ENCODE results near the gene ZZZ3.

Gene ZZZ3

DNA sequence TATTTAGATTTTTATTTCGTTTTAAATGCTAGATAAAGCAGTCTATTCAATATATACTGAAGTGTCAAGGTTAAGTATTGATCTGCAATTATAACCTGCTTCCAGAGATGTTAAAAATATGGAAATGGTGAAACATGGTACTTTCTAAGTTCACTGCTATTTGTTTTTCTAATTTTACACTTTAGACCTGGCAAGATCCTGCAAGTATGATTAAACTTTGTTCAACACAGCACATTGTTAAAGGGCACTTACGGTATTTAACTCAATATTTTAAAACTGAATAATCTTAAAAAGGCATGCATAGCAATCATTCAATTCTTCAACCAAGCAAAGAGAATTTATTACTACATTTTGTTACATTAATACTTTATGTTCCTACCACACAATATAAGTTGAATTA, 35.7 kb upstream of the ZZZ3 start:
- no peak overlapping the region for H3K4me2 ChIP-seq (ENCODE audit: low read depth, low read length, poor library complexity, severe bottlenecking)
- H3F3A ChIP-seq (ENCODE audit: low read depth): no peaks in the 10 kb centered on the region
- no peaks in the 10 kb centered on the region for H3K27me3 ChIP-seq (ENCODE audit: insufficient read depth, low read length, poor library complexity, severe bottlenecking)
- no peaks in the 10 kb centered on the region for H3K79me2 ChIP-seq (ENCODE audit: insufficient read depth, low read length)
- no peak overlapping the region for H3K4me3 ChIP-seq (ENCODE audit: low read length, poor library complexity, severe bottlenecking)
- H3K9me2 ChIP-seq (replicated peaks; ENCODE audit: low read depth, low read length): no peaks in the 10 kb centered on the region
- H3K9ac ChIP-seq (ENCODE audit: low read depth, low read length, poor library complexity, severe bottlenecking): no peak overlapping the region
- no peaks in the 10 kb centered on the region for H3K9me3 ChIP-seq (ENCODE audit: insufficient read depth, low read depth, low read length)
- TF ChIP-seq, protein P1, sequence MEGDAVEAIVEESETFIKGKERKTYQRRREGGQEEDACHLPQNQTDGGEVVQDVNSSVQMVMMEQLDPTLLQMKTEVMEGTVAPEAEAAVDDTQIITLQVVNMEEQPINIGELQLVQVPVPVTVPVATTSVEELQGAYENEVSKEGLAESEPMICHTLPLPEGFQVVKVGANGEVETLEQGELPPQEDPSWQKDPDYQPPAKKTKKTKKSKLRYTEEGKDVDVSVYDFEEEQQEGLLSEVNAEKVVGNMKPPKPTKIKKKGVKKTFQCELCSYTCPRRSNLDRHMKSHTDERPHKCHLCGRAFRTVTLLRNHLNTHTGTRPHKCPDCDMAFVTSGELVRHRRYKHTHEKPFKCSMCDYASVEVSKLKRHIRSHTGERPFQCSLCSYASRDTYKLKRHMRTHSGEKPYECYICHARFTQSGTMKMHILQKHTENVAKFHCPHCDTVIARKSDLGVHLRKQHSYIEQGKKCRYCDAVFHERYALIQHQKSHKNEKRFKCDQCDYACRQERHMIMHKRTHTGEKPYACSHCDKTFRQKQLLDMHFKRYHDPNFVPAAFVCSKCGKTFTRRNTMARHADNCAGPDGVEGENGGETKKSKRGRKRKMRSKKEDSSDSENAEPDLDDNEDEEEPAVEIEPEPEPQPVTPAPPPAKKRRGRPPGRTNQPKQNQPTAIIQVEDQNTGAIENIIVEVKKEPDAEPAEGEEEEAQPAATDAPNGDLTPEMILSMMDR (conservative IDR thresholded peaks at IDR 0.05; ENCODE audit: low read length): no peak
- TF ChIP-seq EZH2phosphoT487 (IDR thresholded peaks at IDR 0.05; ENCODE audit: borderline replicate concordance): no peak
- no peak overlapping the region for H2AFZ ChIP-seq (ENCODE audit: low read length)
- no peaks in the 10 kb centered on the region for H4K20me1 ChIP-seq (ENCODE audit: insufficient read depth, low read length, poor library complexity, severe bottlenecking)
- no peaks in the 10 kb centered on the region for H3K4me1 ChIP-seq (ENCODE audit: insufficient read depth, low read length, poor library complexity, severe bottlenecking)
- H3K36me3 ChIP-seq (ENCODE audit: insufficient read depth, low read length): peaks cover 80% of the 10 kb centered on the region; the same call in 1 of the 2 replicates

DNA sequence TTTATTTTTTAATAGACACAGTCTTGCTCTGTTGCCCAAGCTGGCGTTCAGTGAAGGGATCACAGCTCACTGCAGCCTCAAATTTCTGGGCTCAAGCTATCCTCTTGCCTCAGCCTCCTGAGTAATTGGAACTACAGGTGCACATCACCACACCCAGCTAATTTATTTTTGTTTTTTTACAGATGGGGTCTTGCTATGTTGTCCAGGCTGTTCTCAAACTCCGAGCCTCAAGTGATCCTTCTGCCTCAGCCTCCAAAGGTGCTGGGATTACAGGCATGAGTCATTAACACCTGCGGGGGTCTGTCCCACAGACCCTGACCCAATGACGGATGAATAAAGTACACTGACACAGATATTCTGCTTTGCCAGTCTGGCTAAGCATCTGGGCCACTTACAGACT, 33.6 kb upstream of the ZZZ3 start:
- Histone ChIP-seq H4K20me1 (ENCODE audit: insufficient read depth, low read length, poor library complexity, severe bottlenecking) (no peaks in the 10 kb centered on the region), H3K9me2 (replicated peaks; ENCODE audit: low read depth, low read length) (no peaks in the 10 kb centered on the region), H3K36me3 (ENCODE audit: insufficient read depth, low read length) (peaks cover 78% of the 10 kb centered on the region; the same call in 1 of the 2 replicates), H3K79me2 (ENCODE audit: insufficient read depth, low read length) (no peaks in the 10 kb centered on the region), H3K27me3 (ENCODE audit: insufficient read depth, low read length, poor library complexity, severe bottlenecking) (no peaks in the 10 kb centered on the region), H2AFZ (ENCODE audit: low read length) (no peak overlapping the region), H3K4me1 (ENCODE audit: insufficient read depth, low read length, poor library complexity, severe bottlenecking) (no peaks in the 10 kb centered on the region), H3K9me3 (ENCODE audit: insufficient read depth, low read depth, low read length) (no peaks in the 10 kb centered on the region), H3K4me3 (ENCODE audit: low read length, poor library complexity, severe bottlenecking) (no peak overlapping the region), H3K4me2 (ENCODE audit: low read depth, low read length, poor library complexity, severe bottlenecking) (no peak overlapping the region), H3F3A (ENCODE audit: low read depth) (no peaks in the 10 kb centered on the region), H3K9ac (ENCODE audit: low read depth, low read length, poor library complexity, severe bottlenecking) (no peak overlapping the region)
- TF ChIP-seq EZH2phosphoT487 (IDR thresholded peaks at IDR 0.05; ENCODE audit: borderline replicate concordance): no peak
- TF ChIP-seq, protein P1 (conservative IDR thresholded peaks at IDR 0.05; ENCODE audit: low read length): no peak

DNA sequence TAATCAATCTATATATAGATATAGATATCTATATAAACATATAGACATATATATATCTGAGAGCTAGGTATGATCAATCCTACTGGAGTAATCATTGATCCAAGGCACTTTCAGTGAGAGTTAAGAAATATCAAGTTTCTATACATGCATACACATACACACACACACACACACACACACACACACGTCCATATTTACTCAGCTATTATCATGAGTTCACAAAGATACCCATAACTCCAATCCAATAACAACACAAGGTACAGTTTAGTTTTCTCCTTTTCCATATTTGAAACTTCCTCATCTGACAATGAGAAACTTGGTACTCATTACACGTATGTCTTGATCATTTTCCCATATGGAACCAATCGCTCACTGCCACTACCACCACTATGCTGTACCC, 27.3 kb upstream of the ZZZ3 start:
- H3K4me1 ChIP-seq (ENCODE audit: insufficient read depth, low read length, poor library complexity, severe bottlenecking): no peaks in the 10 kb centered on the region
- no peaks in the 10 kb centered on the region for H3K79me2 ChIP-seq (ENCODE audit: insufficient read depth, low read length)
- no peak overlapping the region for H3K4me2 ChIP-seq (ENCODE audit: low read depth, low read length, poor library complexity, severe bottlenecking)
- no peaks in the 10 kb centered on the region for H3K9me2 ChIP-seq (replicated peaks; ENCODE audit: low read depth, low read length)
- H2AFZ ChIP-seq (ENCODE audit: low read length): no peak overlapping the region
- H3K9me3 ChIP-seq (ENCODE audit: insufficient read depth, low read depth, low read length): no peaks in the 10 kb centered on the region
- peaks cover 55% of the 10 kb centered on the region for H3K36me3 ChIP-seq (ENCODE audit: insufficient read depth, low read length)
- no peaks in the 10 kb centered on the region for H3K27me3 ChIP-seq (ENCODE audit: insufficient read depth, low read length, poor library complexity, severe bottlenecking)
- H3K9ac ChIP-seq (ENCODE audit: low read depth, low read length, poor library complexity, severe bottlenecking): no peak overlapping the region
- no peaks in the 10 kb centered on the region for H3F3A ChIP-seq (ENCODE audit: low read depth)
- H4K20me1 ChIP-seq (ENCODE audit: insufficient read depth, low read length, poor library complexity, severe bottlenecking): no peaks in the 10 kb centered on the region
- no peak for TF ChIP-seq EZH2phosphoT487 (IDR thresholded peaks at IDR 0.05; ENCODE audit: borderline replicate concordance)
- no peak overlapping the region for H3K4me3 ChIP-seq (ENCODE audit: low read length, poor library complexity, severe bottlenecking)

DNA sequence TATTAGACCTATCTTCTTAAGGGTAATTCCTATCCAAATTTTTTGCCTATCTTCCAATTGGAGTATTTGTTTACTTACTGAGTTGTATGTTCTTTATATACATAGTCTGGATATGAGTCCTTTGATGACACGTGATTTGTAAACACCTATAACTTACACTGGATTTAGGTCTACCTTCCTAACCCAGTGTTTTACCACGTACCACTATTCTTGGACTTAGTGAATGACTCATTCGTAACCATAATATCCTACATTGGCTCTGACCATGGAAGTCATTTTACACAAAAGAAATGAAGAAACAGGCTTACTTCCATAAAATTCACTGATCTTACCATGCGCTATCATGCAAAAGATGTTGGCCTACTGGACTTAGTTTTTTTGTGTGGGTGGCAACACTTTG, 23.9 kb upstream of the ZZZ3 start:
- no peaks in the 10 kb centered on the region for H3K9me2 ChIP-seq (replicated peaks; ENCODE audit: low read depth, low read length)
- no peaks in the 10 kb centered on the region for H3K9me3 ChIP-seq (ENCODE audit: insufficient read depth, low read depth, low read length)
- H3F3A ChIP-seq (ENCODE audit: low read depth): no peaks in the 10 kb centered on the region
- no peaks in the 10 kb centered on the region for H3K4me1 ChIP-seq (ENCODE audit: insufficient read depth, low read length, poor library complexity, severe bottlenecking)
- H4K20me1 ChIP-seq (ENCODE audit: insufficient read depth, low read length, poor library complexity, severe bottlenecking): no peaks in the 10 kb centered on the region
- H3K79me2 ChIP-seq (ENCODE audit: insufficient read depth, low read length): no peaks in the 10 kb centered on the region
- no peaks in the 10 kb centered on the region for H3K27me3 ChIP-seq (ENCODE audit: insufficient read depth, low read length, poor library complexity, severe bottlenecking)
- H3K9ac ChIP-seq (ENCODE audit: low read depth, low read length, poor library complexity, severe bottlenecking): no peak overlapping the region
- H2AFZ ChIP-seq (ENCODE audit: low read length): no peak overlapping the region
- no peak overlapping the region for H3K4me2 ChIP-seq (ENCODE audit: low read depth, low read length, poor library complexity, severe bottlenecking)
- H3K4me3 ChIP-seq (ENCODE audit: low read length, poor library complexity, severe bottlenecking): no peak overlapping the region
- TF ChIP-seq, protein P1 (conservative IDR thresholded peaks at IDR 0.05; ENCODE audit: low read length): no peak
- peaks cover 25% of the 10 kb centered on the region for H3K36me3 ChIP-seq (ENCODE audit: insufficient read depth, low read length)
